ENCODE measurements around the gene NHEJ1. TPM values are rescaled to one million over a fixed set of nuclear protein-coding genes. Genes with fewer than 3 reads are reported as not detected.

The NHEJ1 gene
- polyA plus RNA-seq, 3 donors: 12.6 to 20.9 (median 20.3) TPM

DNA sequence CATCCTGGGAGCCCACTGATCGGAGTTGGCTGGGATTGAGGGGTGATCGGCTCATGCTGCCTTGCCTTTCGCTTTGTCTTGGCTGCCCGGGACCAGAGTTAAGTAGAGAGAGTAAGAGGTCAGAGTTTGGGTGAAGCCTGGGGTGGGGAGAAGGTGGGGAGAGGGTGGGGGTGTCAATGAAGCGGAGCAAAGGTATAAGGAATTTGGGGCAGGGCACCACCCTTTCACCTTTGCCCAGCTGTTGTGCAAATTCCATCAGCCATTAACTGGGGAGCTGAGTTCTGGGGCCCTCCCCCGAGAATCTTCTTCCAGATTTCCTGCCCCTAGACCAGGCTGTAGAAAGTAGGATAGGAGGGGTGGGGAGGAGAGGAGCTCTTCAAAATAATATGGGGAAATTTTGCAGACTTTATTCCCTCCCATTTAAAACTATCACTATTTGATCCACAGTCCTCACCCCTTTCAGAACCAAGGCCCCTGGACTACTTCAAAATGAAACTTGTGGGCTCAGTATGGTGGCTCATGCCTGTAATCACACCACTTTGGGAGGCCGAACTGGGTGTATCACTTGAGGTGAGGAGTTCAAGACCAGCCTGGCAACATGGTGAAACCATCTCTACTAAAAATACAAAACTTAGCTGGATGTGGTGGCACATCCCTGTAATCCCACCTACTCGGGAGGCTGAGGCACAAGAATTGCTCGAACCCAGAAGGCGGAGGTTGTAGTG lies 9.5 kb upstream of the NHEJ1 start, which contains the start of gene SLC23A3:
SLC23A3 (minus strand) TSS at position 100 of the 725 bp plus-strand sequence; CDS start at position 55, 45 bp downstream.
- Mint-ChIP-seq H3K27ac (peak within 1 kb of the TSS in 1 of 7 donors; percentile 24), H3K36me3 (peaks cover 47 to 58% of the 10 kb centered on the region in 2 donors)

DNA sequence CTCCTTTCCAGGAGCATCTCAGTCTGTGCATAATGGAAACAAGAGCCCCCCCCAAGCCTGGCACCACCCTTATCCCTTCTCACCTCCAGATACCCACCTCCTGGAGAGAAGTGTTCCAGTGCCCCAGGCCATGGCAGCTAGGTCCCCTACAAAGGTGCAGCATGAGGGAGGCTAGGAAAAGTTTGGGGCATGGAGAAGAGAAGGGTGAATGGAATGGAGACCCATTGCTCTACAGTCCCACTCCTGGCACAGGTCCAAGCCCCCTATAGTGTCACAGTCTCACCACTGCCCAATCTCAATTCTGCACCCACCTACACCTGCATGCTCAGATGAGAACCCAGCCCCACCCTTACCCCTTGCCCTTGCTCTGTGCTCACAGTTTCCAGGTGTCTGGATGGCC lies 8.3 kb upstream of the NHEJ1 start:
- H3K4me1 Mint-ChIP-seq: peaks cover 19% of the 10 kb centered on the region
- peaks cover 0 to 9% (median 2%) of the 10 kb centered on the region in 3 donors for H3K27me3 Mint-ChIP-seq (ENCODE audit: low read depth in 3 of 3)
- H3K4me3 Mint-ChIP-seq: no peak overlapping the region
- H3K79me2 ChIP-seq (ENCODE audit: insufficient read depth, low read length): peaks cover 2% of the 10 kb centered on the region
- no peak overlapping the region for H3K27ac ChIP-seq (ENCODE audit: low read depth in 1 of 2, low read length in 2 of 2)
- H3K9ac ChIP-seq (ENCODE audit: insufficient read depth, low read length, poor library complexity, severe bottlenecking): no peak overlapping the region
- H3K27ac Mint-ChIP-seq: no peak overlapping the region
- DNase-seq: no peak
- H4K20me1 ChIP-seq (ENCODE audit: insufficient read depth, low read length): peaks cover 32% of the 10 kb centered on the region
- intact Hi-C loops (cut with micrococcal nuclease): loop anchor here in 1 of 2 donors (10.0 kb wide), 1 partner anchor 326 kb away; the partner anchor contains the start of gene GMPPA
- no peak overlapping the region for H2AFZ ChIP-seq (ENCODE audit: insufficient read depth, low read depth, low read length, poor library complexity, severe bottlenecking)
- TF ChIP-seq, protein P1, sequence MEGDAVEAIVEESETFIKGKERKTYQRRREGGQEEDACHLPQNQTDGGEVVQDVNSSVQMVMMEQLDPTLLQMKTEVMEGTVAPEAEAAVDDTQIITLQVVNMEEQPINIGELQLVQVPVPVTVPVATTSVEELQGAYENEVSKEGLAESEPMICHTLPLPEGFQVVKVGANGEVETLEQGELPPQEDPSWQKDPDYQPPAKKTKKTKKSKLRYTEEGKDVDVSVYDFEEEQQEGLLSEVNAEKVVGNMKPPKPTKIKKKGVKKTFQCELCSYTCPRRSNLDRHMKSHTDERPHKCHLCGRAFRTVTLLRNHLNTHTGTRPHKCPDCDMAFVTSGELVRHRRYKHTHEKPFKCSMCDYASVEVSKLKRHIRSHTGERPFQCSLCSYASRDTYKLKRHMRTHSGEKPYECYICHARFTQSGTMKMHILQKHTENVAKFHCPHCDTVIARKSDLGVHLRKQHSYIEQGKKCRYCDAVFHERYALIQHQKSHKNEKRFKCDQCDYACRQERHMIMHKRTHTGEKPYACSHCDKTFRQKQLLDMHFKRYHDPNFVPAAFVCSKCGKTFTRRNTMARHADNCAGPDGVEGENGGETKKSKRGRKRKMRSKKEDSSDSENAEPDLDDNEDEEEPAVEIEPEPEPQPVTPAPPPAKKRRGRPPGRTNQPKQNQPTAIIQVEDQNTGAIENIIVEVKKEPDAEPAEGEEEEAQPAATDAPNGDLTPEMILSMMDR (IDR thresholded peaks at IDR 0.05): no peak
- no peaks in the 10 kb centered on the region for H3K9me3 Mint-ChIP-seq
- no peak overlapping the region for H3K4me2 ChIP-seq (replicated peaks; ENCODE audit: extremely low read depth, low read length, poor library complexity, severe bottlenecking)
- no peaks in the 10 kb centered on the region for H3K27me3 ChIP-seq (ENCODE audit: control insufficient read depth in 2 of 2, insufficient read depth in 2 of 2, low read length in 2 of 2)
- peaks cover 22 to 29% of the 10 kb centered on the region in 2 donors for H3K36me3 ChIP-seq (replicated peaks in 1 of 2; ENCODE audit: control insufficient read depth in 1 of 2, insufficient read depth in 2 of 2, low read length in 2 of 2)
- no peak overlapping the region for H3K4me3 ChIP-seq (replicated peaks in 1 of 3; ENCODE audit: low read depth in 2 of 3, low read length in 3 of 3)
- no peaks in the 10 kb centered on the region for H3K9me3 ChIP-seq (replicated peaks in 1 of 2; ENCODE audit: control insufficient read depth in 1 of 2, insufficient read depth in 1 of 2, low read length in 2 of 2)
- no peaks in the 10 kb centered on the region for H3K4me1 ChIP-seq (ENCODE audit: control insufficient read depth in 1 of 2, insufficient read depth in 2 of 2, low read length in 2 of 2)
- H3K36me3 Mint-ChIP-seq: peaks cover 36 to 46% of the 10 kb centered on the region in 2 donors

More for the DNA sequence above, 9.5 kb upstream of the NHEJ1 start, which contains the start of gene SLC23A3:
- H3K4me2 ChIP-seq (replicated peaks; ENCODE audit: extremely low read depth, low read length, poor library complexity, severe bottlenecking): no peak within 1 kb of the TSS
- no peak within 1 kb of the TSS for H3K4me3 Mint-ChIP-seq
- no peak within 1 kb of the TSS for H3K27ac ChIP-seq (ENCODE audit: low read depth in 1 of 2, low read length in 2 of 2)
- DNase-seq: no peak
- no peaks in the 10 kb centered on the region for H3K27me3 ChIP-seq (ENCODE audit: control insufficient read depth in 2 of 2, insufficient read depth in 2 of 2, low read length in 2 of 2)
- 100% methylated on average over 4 of the region's 10 CpGs for WGBS (ENCODE audit: insufficient coverage)
- peaks cover 0 to 7% (median 2%) of the 10 kb centered on the region in 3 donors for H3K27me3 Mint-ChIP-seq (ENCODE audit: low read depth in 3 of 3)
- H3K9ac ChIP-seq (ENCODE audit: insufficient read depth, low read length, poor library complexity, severe bottlenecking): no peak within 1 kb of the TSS
- peaks cover 34 to 41% of the 10 kb centered on the region in 2 donors for H3K36me3 ChIP-seq (replicated peaks in 1 of 2; ENCODE audit: control insufficient read depth in 1 of 2, insufficient read depth in 2 of 2, low read length in 2 of 2)
- peaks cover 3 to 10% of the 10 kb centered on the region in 2 donors for H3K4me1 ChIP-seq (ENCODE audit: control insufficient read depth in 1 of 2, insufficient read depth in 2 of 2, low read length in 2 of 2)
- no peak within 1 kb of the TSS for H3K4me3 ChIP-seq (replicated peaks in 1 of 3; ENCODE audit: low read depth in 2 of 3, low read length in 3 of 3)
- no peak within 1 kb of the TSS for H2AFZ ChIP-seq (ENCODE audit: insufficient read depth, low read depth, low read length, poor library complexity, severe bottlenecking)
- H3K9me3 Mint-ChIP-seq: no peaks in the 10 kb centered on the region
- intact Hi-C loops (cut with micrococcal nuclease): loop anchor here (2.0 to 10.0 kb wide), 3 partner anchors 41 to 435 kb away; partner anchors contain the start of gene GMPPA (in 1 of the 2)
- H3K79me2 ChIP-seq (ENCODE audit: insufficient read depth, low read length): peaks cover 14% of the 10 kb centered on the region
- peaks cover 43% of the 10 kb centered on the region for H4K20me1 ChIP-seq (ENCODE audit: insufficient read depth, low read length)
- H3K9me3 ChIP-seq (replicated peaks in 1 of 2; ENCODE audit: control insufficient read depth in 1 of 2, insufficient read depth in 1 of 2, low read length in 2 of 2): no peaks in the 10 kb centered on the region
- TF ChIP-seq, protein P1 (IDR thresholded peaks at IDR 0.05): no peak
- H3K4me1 Mint-ChIP-seq: peaks cover 28% of the 10 kb centered on the region
